Activated CD4-positive, alpha-beta T cell treated with anti-CD3 and anti-CD28 coated beads for 36 hours (primary cell): Measurements from ENCODE around the gene TMEM87B. TPM values are rescaled to one million over a fixed set of nuclear protein-coding genes. Genes with fewer than 3 reads are reported as not detected.
"Not testable (repeated sequence)": the region's sequence is repeated elsewhere in the genome, so short reads cannot be mapped to it uniquely, and the experiment has no call there.

Experiments
- ATAC-seq: fragments of 200-7000 bp; cut with Tn5 transposase; one replicate; pipeline ENCODE4 v1.10.0; 2021; ENCODE audit warnings: mild to moderate bottlenecking, moderate library complexity
- CTCF ChIA-PET: fragments of 350-600 bp; sonication (Branson Sonifier 250); formaldehyde crosslinking; loops from one replicate; lab custom pipeline; 2021; ENCODE audit warnings: antibody characterized with exemption; lab: Charles Lee
- POLR2A ChIA-PET: fragments of 350-600 bp; sonication (Branson Sonifier 250); formaldehyde crosslinking; loops from one replicate; lab custom pipeline; 2021; ENCODE audit warnings: antibody characterized with exemption, inconsistent platforms; lab: Charles Lee
- DNase-seq: peaks from one replicate; pipeline ENCODE4 v3.0.0-alpha.2; 2020
- H3K27ac Mint-ChIP-seq: one replicate; pipeline ENCODE4 v1.8.0; 2021; ENCODE audit warnings: mixed read lengths
- H3K27me3 Mint-ChIP-seq: one replicate; pipeline ENCODE4 v1.8.0; 2021; ENCODE audit warnings: mixed read lengths
- H3K36me3 Mint-ChIP-seq: one replicate; pipeline ENCODE4 v1.8.0; 2021; ENCODE audit warnings: low read depth, mixed read lengths
- H3K4me1 Mint-ChIP-seq: one replicate; pipeline ENCODE4 v1.8.0; 2021; ENCODE audit warnings: mixed read lengths
- H3K4me3 Mint-ChIP-seq: one replicate; pipeline ENCODE4 v1.8.0; 2021; ENCODE audit warnings: mild to moderate bottlenecking, moderate library complexity, mixed read lengths
- H3K9me3 Mint-ChIP-seq: one replicate; pipeline ENCODE4 v1.8.0; 2021; ENCODE audit warnings: low read depth, mixed read lengths
- intact Hi-C, 2 experiments: fragments of 100-400 bp; cut with DNase I in 1 of 2; cut with micrococcal nuclease in 1 of 2; formaldehyde crosslinking; loops; one replicate each; pipeline versions ENCODE4 v1.14.2 to v1.15.1; 2022 to 2024; cut with DNase I, micrococcal nuclease
- total RNA-seq, 2 experiments: library from RNA; stranded (reverse); gene quantifications; one replicate each; pipeline ENCODE4 v1.2.3, GENCODE V29; 2021

Gene TMEM87B
- total RNA-seq, 2 experiments from 2014 or later = 14.5 to 17.6 TPM

GRCh38 chr2:112034924-112035323, 20.1 kb upstream of the TMEM87B start:
- DNase-seq (no peak), ATAC-seq (no peak)
- intact Hi-C loops = no loop called here
- peaks cover 5% of the 10 kb centered on the region for H3K27me3 Mint-ChIP-seq
- peaks cover 6% of the 10 kb centered on the region for H3K4me1 Mint-ChIP-seq
- no peak overlapping the region for H3K27ac Mint-ChIP-seq
- CTCF ChIA-PET = interaction anchor here (1.2 kb wide), 1 partner anchor 12 kb away, joined by 3 read pairs; no protein-coding TSS in a partner anchor
- POLR2A ChIA-PET = no interaction called here
- H3K4me3 Mint-ChIP-seq = no peak overlapping the region
- H3K9me3 Mint-ChIP-seq = peaks cover 10% of the 10 kb centered on the region
- H3K36me3 Mint-ChIP-seq = no peaks in the 10 kb centered on the region

GRCh38 chr2:112035786-112036185, 19.3 kb upstream of the TMEM87B start:
- no peak overlapping the region for H3K4me3 Mint-ChIP-seq
- peaks cover 5% of the 10 kb centered on the region for H3K27me3 Mint-ChIP-seq
- ATAC-seq (no peak), DNase-seq (no peak)
- H3K36me3 Mint-ChIP-seq = no peaks in the 10 kb centered on the region
- H3K9me3 Mint-ChIP-seq = peaks cover 10% of the 10 kb centered on the region
- peaks cover 6% of the 10 kb centered on the region for H3K4me1 Mint-ChIP-seq
- intact Hi-C loops = no loop called here
- POLR2A ChIA-PET = no interaction called here
- no peak overlapping the region for H3K27ac Mint-ChIP-seq
- CTCF ChIA-PET = no interaction called here

GRCh38 chr2:112039556-112039955, 15.5 kb upstream of the TMEM87B start:
- ChIA-PET CTCF (interaction anchor here (1.0 to 1.7 kb wide), 2 partner anchors 8 to 11 kb away, joined by 3 read pairs; no protein-coding TSS in a partner anchor), POLR2A (interaction anchor here (0.6 kb wide), 1 partner anchor 1177 kb away, joined by 4 read pairs; no protein-coding TSS in a partner anchor)
- H3K27ac Mint-ChIP-seq, H3K4me1 Mint-ChIP-seq, DNase-seq, H3K36me3 Mint-ChIP-seq, ATAC-seq, H3K4me3 Mint-ChIP-seq, H3K27me3 Mint-ChIP-seq, intact Hi-C loops: not testable (repeated sequence)
- H3K9me3 Mint-ChIP-seq = peaks cover 10% of the 10 kb centered on the region

- H3K36me3 Mint-ChIP-seq, intact Hi-C loops, H3K27ac Mint-ChIP-seq, H3K9me3 Mint-ChIP-seq, H3K4me3 Mint-ChIP-seq, ATAC-seq, DNase-seq, H3K4me1 Mint-ChIP-seq, H3K27me3 Mint-ChIP-seq: not testable (repeated sequence)
- ChIA-PET POLR2A (interaction anchor here (0.6 kb wide), 1 partner anchor 1178 kb away, joined by 4 read pairs; no protein-coding TSS in a partner anchor), CTCF (interaction anchor here (0.7 to 1.7 kb wide), 3 partner anchors 8 to 12 kb away, joined by 3 to 4 read pairs (median 3); no protein-coding TSS in a partner anchor)
Measured at GRCh38 chr2:112040066-112040465, 15.0 kb upstream of the TMEM87B start.

GRCh38 chr2:112041460-112041859, 13.6 kb upstream of the TMEM87B start:
- intact Hi-C loops, POLR2A ChIA-PET, ATAC-seq, H3K27ac Mint-ChIP-seq, H3K4me3 Mint-ChIP-seq, DNase-seq, H3K4me1 Mint-ChIP-seq, CTCF ChIA-PET, H3K27me3 Mint-ChIP-seq, H3K36me3 Mint-ChIP-seq: not testable (repeated sequence)
- peaks cover 10% of the 10 kb centered on the region for H3K9me3 Mint-ChIP-seq

GRCh38 chr2:112045446-112046014, 9.5 kb upstream of the TMEM87B start:
- DNase-seq = no peak
- Mint-ChIP-seq H3K27me3 (peaks cover 5% of the 10 kb centered on the region), H3K36me3 (no peaks in the 10 kb centered on the region), H3K27ac (no peak overlapping the region), H3K9me3 (peaks cover 2% of the 10 kb centered on the region), H3K4me3 (no peak overlapping the region), H3K4me1 (no peaks in the 10 kb centered on the region)
- ChIA-PET POLR2A (no interaction called here), CTCF (interaction anchor here (0.6 to 0.9 kb wide), 3 partner anchors 153 to 162 kb away, joined by 3 read pairs; no protein-coding TSS in a partner anchor)
- no peak for ATAC-seq
- intact Hi-C loops = no loop called here

- H3K27me3 Mint-ChIP-seq = peaks cover 5% of the 10 kb centered on the region
- ChIA-PET CTCF (interaction anchor here (0.8 to 2.3 kb wide), 3 partner anchors 11 to 159 kb away, joined by 3 to 13 read pairs (median 5); no protein-coding TSS in a partner anchor), POLR2A (no interaction called here)
- peaks cover 2% of the 10 kb centered on the region for H3K9me3 Mint-ChIP-seq
- H3K4me1 Mint-ChIP-seq = no peaks in the 10 kb centered on the region
- no peak overlapping the region for H3K27ac Mint-ChIP-seq
- no peak overlapping the region for H3K4me3 Mint-ChIP-seq
- no peaks in the 10 kb centered on the region for H3K36me3 Mint-ChIP-seq
- intact Hi-C loops = no loop called here
- no peak for DNase-seq
- no peak for ATAC-seq
Measured at GRCh38 chr2:112046231-112046630, 8.8 kb upstream of the TMEM87B start.

- H3K27ac Mint-ChIP-seq = no peak overlapping the region
- no peak overlapping the region for H3K4me3 Mint-ChIP-seq
- H3K27me3 Mint-ChIP-seq = peaks cover 5% of the 10 kb centered on the region
- CTCF ChIA-PET = interaction anchor here (0.6 to 2.3 kb wide), 6 partner anchors 8 to 164 kb away, joined by 3 to 13 read pairs (median 4); no protein-coding TSS in a partner anchor
- H3K9me3 Mint-ChIP-seq = peaks cover 2% of the 10 kb centered on the region
- DNase-seq (no peak), ATAC-seq (no peak)
- POLR2A ChIA-PET = no interaction called here
- intact Hi-C loops = loop anchor here (1.0 kb wide), 1 partner anchor 160 kb away; no protein-coding TSS in a partner anchor
- no peaks in the 10 kb centered on the region for H3K4me1 Mint-ChIP-seq
- H3K36me3 Mint-ChIP-seq = no peaks in the 10 kb centered on the region
Measured at GRCh38 chr2:112047537-112048235, 7.4 kb upstream of the TMEM87B start.

- ATAC-seq = no peak
- ChIA-PET CTCF (interaction anchor here (0.6 to 3.9 kb wide), 9 partner anchors 9 to 165 kb away, joined by 3 to 19 read pairs (median 4); no protein-coding TSS in a partner anchor), POLR2A (no interaction called here)
- Mint-ChIP-seq H3K4me1 (no peaks in the 10 kb centered on the region), H3K36me3 (no peaks in the 10 kb centered on the region), H3K9me3 (peaks cover 2% of the 10 kb centered on the region), H3K27ac (no peak overlapping the region), H3K27me3 (peaks cover 5% of the 10 kb centered on the region), H3K4me3 (no peak overlapping the region)
- DNase-seq = no peak
- intact Hi-C loops = loop anchor here (1.0 kb wide), 1 partner anchor 161 kb away; no protein-coding TSS in a partner anchor
Measured at GRCh38 chr2:112048236-112048592, 6.9 kb upstream of the TMEM87B start.

- POLR2A ChIA-PET = no interaction called here
- peaks cover 6% of the 10 kb centered on the region for H3K4me1 Mint-ChIP-seq
- H3K27ac Mint-ChIP-seq = no peak overlapping the region
- intact Hi-C loops = loop anchor here (1.0 kb wide), 2 partner anchors 162 to 165 kb away; partner anchors contain the start of gene ANAPC1 (in 1 of the 2)
- peak; percentile 33 for DNase-seq
- CTCF ChIA-PET = interaction anchor here (0.9 to 3.9 kb wide), 5 partner anchors 12 to 161 kb away, joined by 3 to 19 read pairs (median 6); no protein-coding TSS in a partner anchor
- H3K9me3 Mint-ChIP-seq = peaks cover 2% of the 10 kb centered on the region
- no peak overlapping the region for H3K4me3 Mint-ChIP-seq
- H3K27me3 Mint-ChIP-seq = peaks cover 5% of the 10 kb centered on the region
- peak; percentile 49 for ATAC-seq
- H3K36me3 Mint-ChIP-seq = no peaks in the 10 kb centered on the region
Measured at GRCh38 chr2:112048887-112049286, 6.2 kb upstream of the TMEM87B start.

GRCh38 chr2:112050316-112050715, 4.8 kb upstream of the TMEM87B start:
- Mint-ChIP-seq H3K4me1 (peaks cover 8% of the 10 kb centered on the region), H3K9me3 (peaks cover under 1% of the 10 kb centered on the region), H3K36me3 (no peaks in the 10 kb centered on the region), H3K27ac (no peak overlapping the region), H3K27me3 (peaks cover 5% of the 10 kb centered on the region), H3K4me3 (no peak overlapping the region)
- POLR2A ChIA-PET = no interaction called here
- no peak for ATAC-seq
- CTCF ChIA-PET = interaction anchor here (0.6 to 3.9 kb wide), 9 partner anchors 11 to 168 kb away, joined by 3 to 19 read pairs (median 4); no protein-coding TSS in a partner anchor
- no peak for DNase-seq
- intact Hi-C loops = loop anchor here in 1 of 2 experiments (10.0 kb wide), 1 partner anchor 1844 kb away; the partner anchor contains the start of gene ACTR3
